Testis (tissue), 2 donors: ENCODE measurements around the gene LYRM4.

ENCODE experiments used
- POLR2A ChIP-seq: fragments of 450-650 bp; IDR thresholded peaks from one replicate; pipeline ENCODE4 v1.6.1; 2017; ENCODE audit warnings: antibody characterized with exemption, mild to moderate bottlenecking, moderate library complexity
- TF ChIP-seq, protein P1 (sequence below), 3 experiments: fragments of 450-650 bp in 2 of 3; fragments of 200-600 bp in 1 of 3; sonication (generic) in 1 of 3; IDR thresholded peaks; one replicate each; pipeline ENCODE4 v1.5.1; 2016 to 2019; ENCODE audit warnings: antibody characterized with exemption in 3 of 3, mild to moderate bottlenecking in 2 of 3, moderate library complexity in 1 of 3

DNA sequence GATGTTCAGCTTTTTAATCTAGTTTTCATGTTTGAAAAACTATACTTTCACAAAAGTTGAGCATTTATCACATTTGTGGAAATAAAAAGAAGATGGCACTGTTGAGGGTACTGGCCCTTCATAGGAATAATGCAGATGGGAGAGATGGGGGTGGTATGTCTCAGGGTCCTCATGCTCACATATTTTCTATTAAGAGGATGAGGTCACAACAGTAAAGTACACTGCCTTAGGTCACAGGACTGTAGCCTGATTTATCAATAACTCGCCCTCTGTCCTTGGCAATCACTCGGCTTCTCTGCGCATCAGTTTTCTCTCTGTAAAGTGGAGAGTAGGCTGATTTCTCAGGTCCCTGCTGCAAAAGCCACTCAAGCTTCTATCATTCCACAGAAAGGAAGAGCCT lies 119.7 kb downstream of the LYRM4 start:
- TF ChIP-seq POLR2A = no peak
- TF ChIP-seq, protein P1, sequence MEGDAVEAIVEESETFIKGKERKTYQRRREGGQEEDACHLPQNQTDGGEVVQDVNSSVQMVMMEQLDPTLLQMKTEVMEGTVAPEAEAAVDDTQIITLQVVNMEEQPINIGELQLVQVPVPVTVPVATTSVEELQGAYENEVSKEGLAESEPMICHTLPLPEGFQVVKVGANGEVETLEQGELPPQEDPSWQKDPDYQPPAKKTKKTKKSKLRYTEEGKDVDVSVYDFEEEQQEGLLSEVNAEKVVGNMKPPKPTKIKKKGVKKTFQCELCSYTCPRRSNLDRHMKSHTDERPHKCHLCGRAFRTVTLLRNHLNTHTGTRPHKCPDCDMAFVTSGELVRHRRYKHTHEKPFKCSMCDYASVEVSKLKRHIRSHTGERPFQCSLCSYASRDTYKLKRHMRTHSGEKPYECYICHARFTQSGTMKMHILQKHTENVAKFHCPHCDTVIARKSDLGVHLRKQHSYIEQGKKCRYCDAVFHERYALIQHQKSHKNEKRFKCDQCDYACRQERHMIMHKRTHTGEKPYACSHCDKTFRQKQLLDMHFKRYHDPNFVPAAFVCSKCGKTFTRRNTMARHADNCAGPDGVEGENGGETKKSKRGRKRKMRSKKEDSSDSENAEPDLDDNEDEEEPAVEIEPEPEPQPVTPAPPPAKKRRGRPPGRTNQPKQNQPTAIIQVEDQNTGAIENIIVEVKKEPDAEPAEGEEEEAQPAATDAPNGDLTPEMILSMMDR (IDR thresholded peaks at IDR 0.05) = no peak
